Measurements from ENCODE around the gene STPG3. TPM values are rescaled to one million over a fixed set of nuclear protein-coding genes. Genes with fewer than 3 reads are reported as not detected.
A peak's percentile ranks its signal among the peaks of the same experiment; 100 is the strongest.

Gene STPG3
- total and polyA plus RNA-seq, 2 of the 13 experiments (the other 11 are each of a cell fraction or from before 2014, with no cell fraction given): not detected

DNA sequence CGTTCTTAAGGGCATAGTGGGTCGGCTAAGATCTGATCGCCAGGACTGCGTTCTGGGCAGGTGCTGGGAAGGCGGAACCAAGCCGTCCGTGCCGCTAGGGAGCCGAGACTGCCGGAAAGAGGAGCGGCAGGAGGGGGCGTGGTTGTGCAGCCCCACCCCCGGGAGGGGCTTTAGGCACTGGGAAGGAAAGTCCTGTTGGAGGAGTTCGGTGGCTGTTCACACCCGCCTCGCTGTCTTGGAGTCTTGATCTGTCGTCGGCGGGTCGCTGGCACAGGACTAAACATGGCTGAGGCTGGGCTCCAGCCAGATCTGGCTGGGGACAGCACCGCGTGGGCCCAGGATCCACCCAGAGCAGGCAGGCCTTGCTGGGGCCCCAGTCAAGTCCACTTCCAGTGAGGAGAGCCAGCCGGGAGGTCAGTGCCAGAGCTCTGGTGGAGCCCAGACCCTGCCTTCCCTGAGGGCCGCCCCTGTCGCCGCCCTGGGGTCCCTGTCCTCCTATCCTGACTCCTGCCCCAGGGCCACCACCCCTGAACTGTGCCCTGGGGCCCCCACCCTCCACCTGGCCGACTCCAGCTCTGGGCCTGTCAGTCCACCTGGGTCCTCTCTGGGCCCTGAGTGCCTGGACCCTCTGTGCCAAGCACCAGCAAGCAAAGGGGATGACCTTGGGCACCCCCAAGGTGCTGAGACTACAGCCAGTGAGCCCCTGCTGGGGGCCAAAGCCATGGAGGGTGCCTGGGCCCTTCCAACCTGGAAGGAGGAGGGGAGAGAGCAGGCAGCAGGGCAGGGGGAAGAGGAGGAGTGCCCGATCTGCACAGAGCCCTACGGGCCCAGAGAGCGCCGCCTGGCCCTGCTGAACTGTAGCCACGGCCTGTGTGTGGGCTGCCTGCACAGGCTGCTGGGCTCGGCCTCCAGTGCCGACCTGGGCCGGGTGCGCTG is 33.5 kb upstream of the STPG3 start (continued):
- TF ChIP-seq ZFP82 (CRISPR knock-in tag; IDR thresholded peaks at IDR 0.05; ENCODE audit: borderline replicate concordance) (no peak), FOXO1 (CRISPR knock-in tag; IDR thresholded peaks at IDR 0.05) (0 out of 2 replicates have a peak, but pooled peaks have one; percentile 5), ZNF136 (CRISPR knock-in tag; IDR thresholded peaks at IDR 0.05; ENCODE audit: low read depth) (peak; percentile 64; the same call in 1 of the 2 replicates), GATAD2A (CRISPR knock-in tag; IDR thresholded peaks at IDR 0.05) (peak; percentile 35; the same call in 1 of the 2 replicates), ZNF530 (CRISPR knock-in tag; IDR thresholded peaks at IDR 0.05; ENCODE audit: low read depth) (no peak), MTA3 (CRISPR knock-in tag; IDR thresholded peaks at IDR 0.05) (no peak), YEATS2 (CRISPR knock-in tag; IDR thresholded peaks at IDR 0.05; ENCODE audit: borderline replicate concordance) (peak; percentile 4; the same call in 1 of the 2 replicates), ZNF772 (CRISPR knock-in tag; IDR thresholded peaks at IDR 0.05) (peak; percentile 74), MTF2 (CRISPR knock-in tag; IDR thresholded peaks at IDR 0.05; ENCODE audit: borderline replicate concordance) (no peak), HMG20A (CRISPR knock-in tag; IDR thresholded peaks at IDR 0.05; ENCODE audit: borderline replicate concordance) (no peak), HES4 (CRISPR knock-in tag; IDR thresholded peaks at IDR 0.05; ENCODE audit: borderline replicate concordance) (no peak), PHF8 (CRISPR knock-in tag; IDR thresholded peaks at IDR 0.05) (0 out of 2 replicates have a peak, but pooled peaks have one; percentile 24), MBD4 (IDR thresholded peaks at IDR 0.05; ENCODE audit: borderline replicate concordance, low read length) (no peak), HNRNPK (IDR thresholded peaks at IDR 0.05; ENCODE audit: low read depth, low read length, poor library complexity, severe bottlenecking) (no peak), ZSCAN20 (CRISPR knock-in tag; IDR thresholded peaks at IDR 0.05; ENCODE audit: borderline replicate concordance) (no peak), SP2 (CRISPR knock-in tag; IDR thresholded peaks at IDR 0.05) (no peak), ZNF83 (CRISPR knock-in tag; IDR thresholded peaks at IDR 0.05; ENCODE audit: borderline replicate concordance) (no peak), NR3C1 (CRISPR knock-in tag; IDR thresholded peaks at IDR 0.05) (no peak), MXI1 (IDR thresholded peaks at IDR 0.05; ENCODE audit: borderline replicate concordance, low read depth, low read length) (peak; percentile 63; the same call in 1 of the 3 replicates), HNF4A (CRISPR knock-in tag; IDR thresholded peaks at IDR 0.05) (no peak; the same call in 1 of the 2 replicates), SALL1 (CRISPR knock-in tag; IDR thresholded peaks at IDR 0.05) (no peak; the same call in 1 of the 2 replicates)
- TF ChIP-seq, protein P1, sequence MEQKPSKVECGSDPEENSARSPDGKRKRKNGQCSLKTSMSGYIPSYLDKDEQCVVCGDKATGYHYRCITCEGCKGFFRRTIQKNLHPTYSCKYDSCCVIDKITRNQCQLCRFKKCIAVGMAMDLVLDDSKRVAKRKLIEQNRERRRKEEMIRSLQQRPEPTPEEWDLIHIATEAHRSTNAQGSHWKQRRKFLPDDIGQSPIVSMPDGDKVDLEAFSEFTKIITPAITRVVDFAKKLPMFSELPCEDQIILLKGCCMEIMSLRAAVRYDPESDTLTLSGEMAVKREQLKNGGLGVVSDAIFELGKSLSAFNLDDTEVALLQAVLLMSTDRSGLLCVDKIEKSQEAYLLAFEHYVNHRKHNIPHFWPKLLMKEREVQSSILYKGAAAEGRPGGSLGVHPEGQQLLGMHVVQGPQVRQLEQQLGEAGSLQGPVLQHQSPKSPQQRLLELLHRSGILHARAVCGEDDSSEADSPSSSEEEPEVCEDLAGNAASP (CRISPR knock-in tag; IDR thresholded peaks at IDR 0.05; ENCODE audit: borderline replicate concordance): 0 out of 2 replicates have a peak, but pooled peaks have one; percentile 2
- TF ChIP-seq, protein P2, sequence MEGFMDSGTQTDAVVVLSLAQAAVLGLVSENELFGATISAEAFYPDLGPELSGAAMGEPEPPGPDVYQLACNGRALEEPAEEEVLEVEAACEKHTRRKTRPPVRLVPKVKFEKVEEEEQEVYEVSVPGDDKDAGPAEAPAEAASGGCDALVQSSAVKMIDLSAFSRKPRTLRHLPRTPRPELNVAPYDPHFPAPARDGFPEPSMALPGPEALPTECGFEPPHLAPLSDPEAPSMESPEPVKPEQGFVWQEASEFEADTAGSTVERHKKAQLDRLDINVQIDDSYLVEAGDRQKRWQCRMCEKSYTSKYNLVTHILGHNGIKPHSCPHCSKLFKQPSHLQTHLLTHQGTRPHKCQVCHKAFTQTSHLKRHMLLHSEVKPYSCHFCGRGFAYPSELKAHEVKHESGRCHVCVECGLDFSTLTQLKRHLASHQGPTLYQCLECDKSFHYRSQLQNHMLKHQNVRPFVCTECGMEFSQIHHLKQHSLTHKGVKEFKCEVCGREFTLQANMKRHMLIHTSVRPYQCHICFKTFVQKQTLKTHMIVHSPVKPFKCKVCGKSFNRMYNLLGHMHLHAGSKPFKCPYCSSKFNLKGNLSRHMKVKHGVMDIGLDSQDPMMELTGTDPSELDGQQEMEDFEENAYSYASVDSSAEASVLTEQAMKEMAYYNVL (CRISPR knock-in tag; IDR thresholded peaks at IDR 0.05; ENCODE audit: borderline replicate concordance): peak; percentile 67
- TF ChIP-seq, protein P3, sequence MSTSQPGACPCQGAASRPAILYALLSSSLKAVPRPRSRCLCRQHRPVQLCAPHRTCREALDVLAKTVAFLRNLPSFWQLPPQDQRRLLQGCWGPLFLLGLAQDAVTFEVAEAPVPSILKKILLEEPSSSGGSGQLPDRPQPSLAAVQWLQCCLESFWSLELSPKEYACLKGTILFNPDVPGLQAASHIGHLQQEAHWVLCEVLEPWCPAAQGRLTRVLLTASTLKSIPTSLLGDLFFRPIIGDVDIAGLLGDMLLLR (CRISPR knock-in tag; IDR thresholded peaks at IDR 0.05): no peak
- TF ChIP-seq, protein P4, sequence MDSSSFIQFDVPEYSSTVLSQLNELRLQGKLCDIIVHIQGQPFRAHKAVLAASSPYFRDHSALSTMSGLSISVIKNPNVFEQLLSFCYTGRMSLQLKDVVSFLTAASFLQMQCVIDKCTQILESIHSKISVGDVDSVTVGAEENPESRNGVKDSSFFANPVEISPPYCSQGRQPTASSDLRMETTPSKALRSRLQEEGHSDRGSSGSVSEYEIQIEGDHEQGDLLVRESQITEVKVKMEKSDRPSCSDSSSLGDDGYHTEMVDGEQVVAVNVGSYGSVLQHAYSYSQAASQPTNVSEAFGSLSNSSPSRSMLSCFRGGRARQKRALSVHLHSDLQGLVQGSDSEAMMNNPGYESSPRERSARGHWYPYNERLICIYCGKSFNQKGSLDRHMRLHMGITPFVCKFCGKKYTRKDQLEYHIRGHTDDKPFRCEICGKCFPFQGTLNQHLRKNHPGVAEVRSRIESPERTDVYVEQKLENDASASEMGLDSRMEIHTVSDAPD (CRISPR knock-in tag; IDR thresholded peaks at IDR 0.05): no peak

Measured in HepG2 (cell line).